WTC11 (cell line): ENCODE measurements around the gene FFAR3. TPM values are rescaled to one million over a fixed set of nuclear protein-coding genes. Genes with fewer than 3 reads are reported as not detected.

ENCODE experiments used
- ATAC-seq: fragments of 200-7000 bp; cut with Tn5 transposase; 2 replicates; pipeline ENCODE4 v1.10.0; 2021; ENCODE audit warnings: mild to moderate bottlenecking, moderate library complexity
- CTCF ChIA-PET: fragments of 300-600 bp; sonication (Branson Sonifier 250); formaldehyde crosslinking; loops from one replicate; lab custom pipeline; 2021; ENCODE audit warnings: antibody characterized with exemption; lab: Charles Lee
- POLR2A ChIA-PET: fragments of 350-600 bp; sonication (Branson Sonifier 250); formaldehyde crosslinking; loops from one replicate; lab custom pipeline; 2021; ENCODE audit warnings: antibody characterized with exemption; lab: Charles Lee
- DNase-seq: peaks from one replicate; pipeline ENCODE4 v3.0.0; 2021; ENCODE audit warnings: low spot score
- H3K27ac Mint-ChIP-seq: 2 replicates; pipeline ENCODE4 v1.8.0; 2021; ENCODE audit warnings: mixed read lengths
- H3K27me3 Mint-ChIP-seq: 2 replicates; pipeline ENCODE4 v1.8.0; 2021; ENCODE audit warnings: low read depth, mild to moderate bottlenecking, moderate library complexity, mixed read lengths
- H3K36me3 Mint-ChIP-seq: 2 replicates; pipeline ENCODE4 v1.8.0; 2021; ENCODE audit warnings: mixed read lengths
- H3K4me1 Mint-ChIP-seq: 2 replicates; pipeline ENCODE4 v1.8.0; 2022; ENCODE audit warnings: mixed read lengths
- H3K4me3 Mint-ChIP-seq: 2 replicates; pipeline ENCODE4 v1.8.0; 2021; ENCODE audit warnings: mild to moderate bottlenecking, moderate library complexity, mixed read lengths
- H3K9me3 Mint-ChIP-seq: 2 replicates; pipeline ENCODE4 v1.8.0; 2021; ENCODE audit warnings: mixed read lengths
- AR ChIP-seq: fragments of 250-450 bp; sonication (Bioruptor Pico); IDR thresholded peaks from 2 replicates; pipeline ENCODE4 v1.9.0; 2021; ENCODE audit warnings: mild to moderate bottlenecking
- ATF2 ChIP-seq: sonication (generic); formaldehyde crosslinking; IDR thresholded peaks from 2 replicates; pipeline ENCODE4 v1.8.1; 2022; ENCODE audit warnings: low read depth, missing genetic modification reagents, borderline replicate concordance
- CREM ChIP-seq: sonication (generic); formaldehyde crosslinking; IDR thresholded peaks from 2 replicates; pipeline ENCODE4 v1.8.1; 2022; ENCODE audit warnings: mild to moderate bottlenecking, missing genetic modification reagents, moderate library complexity
- CTCF ChIP-seq: fragments of 200-600 bp; IDR thresholded peaks from 2 replicates; pipeline ENCODE4 v1.8.0; 2022; ENCODE audit warnings: antibody characterized with exemption
- E2F1 ChIP-seq: sonication (generic); formaldehyde crosslinking; IDR thresholded peaks from 2 replicates; pipeline ENCODE4 v1.8.0; 2022; ENCODE audit warnings: mild to moderate bottlenecking, missing genetic modification reagents
- ESRRA ChIP-seq: sonication (generic); formaldehyde crosslinking; IDR thresholded peaks from 2 replicates; pipeline ENCODE4 v1.8.1; 2022; ENCODE audit warnings: mild to moderate bottlenecking, missing genetic modification reagents, borderline replicate concordance
- ETV6 ChIP-seq: sonication (generic); formaldehyde crosslinking; IDR thresholded peaks from 2 replicates; pipeline ENCODE4 v1.8.1; 2022; ENCODE audit warnings: mild to moderate bottlenecking, missing genetic modification reagents
- GRHL2 ChIP-seq: fragments of 250-450 bp; sonication (Bioruptor Pico); IDR thresholded peaks from 2 replicates; pipeline ENCODE4 v1.8.0; 2022; ENCODE audit warnings: mild to moderate bottlenecking, moderate library complexity; ENCODE audit not compliant: insufficient replicate concordance, severe bottlenecking
- IRF1 ChIP-seq: sonication (generic); formaldehyde crosslinking; IDR thresholded peaks from 2 replicates; pipeline ENCODE4 v1.8.0; 2023; ENCODE audit warnings: missing genetic modification reagents
- KAT7 ChIP-seq: sonication (generic); formaldehyde crosslinking; IDR thresholded peaks from 2 replicates; pipeline ENCODE4 v1.8.1; 2023; ENCODE audit warnings: missing genetic modification reagents, mild to moderate bottlenecking, borderline replicate concordance
- OVOL2 ChIP-seq: fragments of 250-450 bp; sonication (Bioruptor Pico); IDR thresholded peaks from 2 replicates; pipeline ENCODE4 v1.9.0; 2021; ENCODE audit warnings: mild to moderate bottlenecking, borderline replicate concordance
- RORB ChIP-seq: fragments of 250-450 bp; sonication (Bioruptor Pico); IDR thresholded peaks from 2 replicates; pipeline ENCODE4 v1.9.0; 2021; ENCODE audit warnings: mild to moderate bottlenecking
- USF2 ChIP-seq: sonication (generic); formaldehyde crosslinking; IDR thresholded peaks from 2 replicates; pipeline ENCODE4 v1.8.1; 2023; ENCODE audit warnings: mild to moderate bottlenecking, missing genetic modification reagents, moderate library complexity
- ZBTB21 ChIP-seq: sonication (generic); formaldehyde crosslinking; IDR thresholded peaks from 2 replicates; pipeline ENCODE4 v1.8.1; 2023; ENCODE audit warnings: mild to moderate bottlenecking, missing genetic modification reagents, borderline replicate concordance
- ZNF121 ChIP-seq: sonication (generic); formaldehyde crosslinking; IDR thresholded peaks from 2 replicates; pipeline ENCODE4 v1.8.0; 2023; ENCODE audit warnings: missing genetic modification reagents
- ZNF219 ChIP-seq: sonication (generic); formaldehyde crosslinking; IDR thresholded peaks from 2 replicates; pipeline ENCODE4 v1.8.0; 2023; ENCODE audit warnings: missing genetic modification reagents, mild to moderate bottlenecking, borderline replicate concordance
- ZNF512 ChIP-seq: sonication (generic); formaldehyde crosslinking; IDR thresholded peaks from 2 replicates; pipeline ENCODE4 v1.8.1; 2022; ENCODE audit warnings: missing genetic modification reagents, borderline replicate concordance
- total RNA-seq: library from RNA; stranded (reverse); gene quantifications from 3 replicates; pipeline ENCODE4 v1.2.3, GENCODE V29; 2021

Gene FFAR3
- total RNA-seq, 1 experiment from 2014 or later, result not detected

GRCh38 chr19:35346193-35347052, 11.8 kb upstream of the FFAR3 start (continued):
- TF ChIP-seq AR (CRISPR knock-in tag) (no peak), CTCF (no peak), RORB (CRISPR knock-in tag) (no peak), ZNF219 (CRISPR knock-in tag) (no peak), ZNF121 (CRISPR knock-in tag) (no peak), E2F1 (no peak), KAT7 (CRISPR knock-in tag) (no peak)

GRCh38 chr19:35347171-35347929, 10.9 kb upstream of the FFAR3 start, which contains the start of gene FFAR1:
Gene FFAR1 (plus strand): TSS chr19:35347902. CDS start chr19:35351552, 3,650 bp downstream.
- no peaks in the 10 kb centered on the region for H3K9me3 Mint-ChIP-seq

GRCh38 chr19:35347930-35348298, 10.3 kb upstream of the FFAR3 start:
- POLR2A ChIA-PET, result no interaction called here
- no peak overlapping the region for H3K4me3 Mint-ChIP-seq
- ATAC-seq, result no peak
- no peak overlapping the region for H3K27ac Mint-ChIP-seq
- H3K9me3 Mint-ChIP-seq, result no peaks in the 10 kb centered on the region
- TF ChIP-seq ZNF512 (CRISPR knock-in tag), result no peak
- no peak for TF ChIP-seq CREM (CRISPR knock-in tag)
- TF ChIP-seq ATF2 (CRISPR knock-in tag), result no peak
- no peak for TF ChIP-seq USF2
- TF ChIP-seq IRF1 (CRISPR knock-in tag), result no peak
- CTCF ChIA-PET, result no interaction called here
- no peak for DNase-seq
- H3K36me3 Mint-ChIP-seq, result no peaks in the 10 kb centered on the region
- H3K27me3 Mint-ChIP-seq, result no peaks in the 10 kb centered on the region
- peaks cover 7% of the 10 kb centered on the region for H3K4me1 Mint-ChIP-seq

More at GRCh38 chr19:35347171-35347929, 10.9 kb upstream of the FFAR3 start, which contains the start of gene FFAR1:
- Mint-ChIP-seq H3K4me1 (0 out of 2 replicates have a peak, but pooled peaks cover 5% of the 10 kb centered on the region), H3K36me3 (no peaks in the 10 kb centered on the region), H3K4me3 (no peak within 1 kb of the TSS), H3K27me3 (no peaks in the 10 kb centered on the region), H3K27ac (no peak within 1 kb of the TSS)
- TF ChIP-seq ETV6 (no peak), ESRRA (no peak), ZBTB21 (CRISPR knock-in tag) (no peak), GRHL2 (no peak), OVOL2 (CRISPR knock-in tag) (no peak)
- CTCF ChIA-PET, result interaction anchor here (0.9 to 2.2 kb wide), 2 partner anchors 148 to 163 kb away, joined by 3 to 6 read pairs; no protein-coding TSS in a partner anchor
- no peak for DNase-seq
- POLR2A ChIA-PET, result no interaction called here
- ATAC-seq, result no peak
